ENCODE results near the gene LY9.

DNA sequence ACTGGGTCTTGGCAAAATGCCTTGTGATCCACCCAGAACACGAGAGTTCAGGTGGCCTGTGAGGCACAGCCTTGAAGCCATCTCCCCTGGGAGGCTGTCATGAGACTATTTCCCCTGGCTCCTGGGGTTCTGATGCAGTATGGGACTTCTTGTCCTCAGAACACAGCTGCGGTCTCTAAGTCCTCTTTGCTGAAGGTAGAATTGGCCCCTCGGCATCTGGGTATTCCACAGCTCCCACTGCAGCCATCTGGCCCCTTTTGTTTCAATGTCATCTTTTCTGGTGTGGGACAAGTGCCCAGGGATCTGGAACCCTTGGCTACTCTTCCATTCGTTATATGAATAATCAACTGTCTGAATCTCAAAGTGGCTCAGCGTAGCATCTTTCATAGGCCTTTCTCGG is 17.0 kb upstream of the LY9 start:
- TF ChIP-seq, protein P1, sequence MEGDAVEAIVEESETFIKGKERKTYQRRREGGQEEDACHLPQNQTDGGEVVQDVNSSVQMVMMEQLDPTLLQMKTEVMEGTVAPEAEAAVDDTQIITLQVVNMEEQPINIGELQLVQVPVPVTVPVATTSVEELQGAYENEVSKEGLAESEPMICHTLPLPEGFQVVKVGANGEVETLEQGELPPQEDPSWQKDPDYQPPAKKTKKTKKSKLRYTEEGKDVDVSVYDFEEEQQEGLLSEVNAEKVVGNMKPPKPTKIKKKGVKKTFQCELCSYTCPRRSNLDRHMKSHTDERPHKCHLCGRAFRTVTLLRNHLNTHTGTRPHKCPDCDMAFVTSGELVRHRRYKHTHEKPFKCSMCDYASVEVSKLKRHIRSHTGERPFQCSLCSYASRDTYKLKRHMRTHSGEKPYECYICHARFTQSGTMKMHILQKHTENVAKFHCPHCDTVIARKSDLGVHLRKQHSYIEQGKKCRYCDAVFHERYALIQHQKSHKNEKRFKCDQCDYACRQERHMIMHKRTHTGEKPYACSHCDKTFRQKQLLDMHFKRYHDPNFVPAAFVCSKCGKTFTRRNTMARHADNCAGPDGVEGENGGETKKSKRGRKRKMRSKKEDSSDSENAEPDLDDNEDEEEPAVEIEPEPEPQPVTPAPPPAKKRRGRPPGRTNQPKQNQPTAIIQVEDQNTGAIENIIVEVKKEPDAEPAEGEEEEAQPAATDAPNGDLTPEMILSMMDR (IDR thresholded peaks at IDR 0.05): no peak
- TF ChIP-seq POLR2A (IDR thresholded peaks at IDR 0.05) (no peak), EP300 (IDR thresholded peaks at IDR 0.05) (no peak)

Measured in ovary (tissue), 3 donors.